HepG2 (cell line): ENCODE measurements around the gene RORC.

Experiments
- HDAC2 ChIP-seq: sonication (generic); formaldehyde crosslinking; IDR thresholded peaks from 2 replicates; pipeline ENCODE4 v1.4.0; 2020; ENCODE audit warnings: missing genetic modification reagents
- JUND ChIP-seq: sonication (generic); formaldehyde crosslinking; IDR thresholded peaks from 2 replicates; pipeline ENCODE4 v1.8.0; 2022; ENCODE audit warnings: mild to moderate bottlenecking, missing genetic modification reagents
- KMT2B ChIP-seq: IDR thresholded peaks from 2 replicates; pipeline ENCODE4 v1.6.1; 2016; ENCODE audit warnings: missing genetic modification reagents, missing compliant biosample characterization
- NR2C2 ChIP-seq: sonication (generic); formaldehyde crosslinking; IDR thresholded peaks from 2 replicates; pipeline ENCODE4 v1.4.0; 2020; ENCODE audit warnings: missing genetic modification reagents, mild to moderate bottlenecking, moderate library complexity, borderline replicate concordance
- PCBP2 ChIP-seq: fragments of 200-400 bp; formaldehyde crosslinking; optimal IDR thresholded peaks from 2 replicates; pipeline ENCODE3; 2018; ENCODE audit warnings: low read length, low read depth; ENCODE audit not compliant: poor library complexity, severe bottlenecking
- POLR2A ChIP-seq, 2 experiments: IDR thresholded peaks; 2 replicates each; pipeline ENCODE4 v1.6.1; 2011; ENCODE audit warnings: low read depth in 2 of 2, low read length in 2 of 2, mild to moderate bottlenecking in 1 of 2, moderate library complexity in 1 of 2; ENCODE audit not compliant: insufficient read depth in 1 of 2
- SMYD3 ChIP-seq: sonication (generic); formaldehyde crosslinking; IDR thresholded peaks from 2 replicates; pipeline ENCODE4 v1.8.1; 2023; ENCODE audit warnings: mild to moderate bottlenecking, missing genetic modification reagents
- ZFX ChIP-seq: sonication (generic); formaldehyde crosslinking; IDR thresholded peaks from 2 replicates; pipeline ENCODE4 v1.4.0; 2020; ENCODE audit warnings: mild to moderate bottlenecking, low read depth, missing genetic modification reagents, moderate library complexity
- TF ChIP-seq, protein P1 (sequence below): sonication (generic); formaldehyde crosslinking; IDR thresholded peaks from 2 replicates; pipeline ENCODE4 v1.9.0; 2022; ENCODE audit warnings: missing genetic modification reagents, mild to moderate bottlenecking, borderline replicate concordance
- TF ChIP-seq, protein P2 (sequence below): IDR thresholded peaks from 2 replicates; pipeline ENCODE4 v1.6.1; 2018; ENCODE audit warnings: missing genetic modification reagents

- TF ChIP-seq KMT2B (CRISPR knock-in tag) (no peak), SMYD3 (CRISPR knock-in tag) (no peak), JUND (no peak), NR2C2 (CRISPR knock-in tag) (no peak), PCBP2 (no peak), ZFX (CRISPR knock-in tag) (no peak), POLR2A (IDR thresholded peaks at IDR 0.05; ENCODE audit: insufficient read depth in 1 of 2, low read depth in 2 of 2, low read length in 2 of 2) (no peak), HDAC2 (CRISPR knock-in tag) (no peak)
- TF ChIP-seq, protein P1, sequence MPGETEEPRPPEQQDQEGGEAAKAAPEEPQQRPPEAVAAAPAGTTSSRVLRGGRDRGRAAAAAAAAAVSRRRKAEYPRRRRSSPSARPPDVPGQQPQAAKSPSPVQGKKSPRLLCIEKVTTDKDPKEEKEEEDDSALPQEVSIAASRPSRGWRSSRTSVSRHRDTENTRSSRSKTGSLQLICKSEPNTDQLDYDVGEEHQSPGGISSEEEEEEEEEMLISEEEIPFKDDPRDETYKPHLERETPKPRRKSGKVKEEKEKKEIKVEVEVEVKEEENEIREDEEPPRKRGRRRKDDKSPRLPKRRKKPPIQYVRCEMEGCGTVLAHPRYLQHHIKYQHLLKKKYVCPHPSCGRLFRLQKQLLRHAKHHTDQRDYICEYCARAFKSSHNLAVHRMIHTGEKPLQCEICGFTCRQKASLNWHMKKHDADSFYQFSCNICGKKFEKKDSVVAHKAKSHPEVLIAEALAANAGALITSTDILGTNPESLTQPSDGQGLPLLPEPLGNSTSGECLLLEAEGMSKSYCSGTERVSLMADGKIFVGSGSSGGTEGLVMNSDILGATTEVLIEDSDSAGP (CRISPR knock-in tag): no peak
- TF ChIP-seq, protein P2, sequence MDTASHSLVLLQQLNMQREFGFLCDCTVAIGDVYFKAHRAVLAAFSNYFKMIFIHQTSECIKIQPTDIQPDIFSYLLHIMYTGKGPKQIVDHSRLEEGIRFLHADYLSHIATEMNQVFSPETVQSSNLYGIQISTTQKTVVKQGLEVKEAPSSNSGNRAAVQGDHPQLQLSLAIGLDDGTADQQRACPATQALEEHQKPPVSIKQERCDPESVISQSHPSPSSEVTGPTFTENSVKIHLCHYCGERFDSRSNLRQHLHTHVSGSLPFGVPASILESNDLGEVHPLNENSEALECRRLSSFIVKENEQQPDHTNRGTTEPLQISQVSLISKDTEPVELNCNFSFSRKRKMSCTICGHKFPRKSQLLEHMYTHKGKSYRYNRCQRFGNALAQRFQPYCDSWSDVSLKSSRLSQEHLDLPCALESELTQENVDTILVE (CRISPR knock-in tag): no peak
Observed at GRCh38 chr1:151799179-151800022, 32.2 kb downstream of the RORC start.
